ENCODE data around the gene AQP12A.

DNA sequence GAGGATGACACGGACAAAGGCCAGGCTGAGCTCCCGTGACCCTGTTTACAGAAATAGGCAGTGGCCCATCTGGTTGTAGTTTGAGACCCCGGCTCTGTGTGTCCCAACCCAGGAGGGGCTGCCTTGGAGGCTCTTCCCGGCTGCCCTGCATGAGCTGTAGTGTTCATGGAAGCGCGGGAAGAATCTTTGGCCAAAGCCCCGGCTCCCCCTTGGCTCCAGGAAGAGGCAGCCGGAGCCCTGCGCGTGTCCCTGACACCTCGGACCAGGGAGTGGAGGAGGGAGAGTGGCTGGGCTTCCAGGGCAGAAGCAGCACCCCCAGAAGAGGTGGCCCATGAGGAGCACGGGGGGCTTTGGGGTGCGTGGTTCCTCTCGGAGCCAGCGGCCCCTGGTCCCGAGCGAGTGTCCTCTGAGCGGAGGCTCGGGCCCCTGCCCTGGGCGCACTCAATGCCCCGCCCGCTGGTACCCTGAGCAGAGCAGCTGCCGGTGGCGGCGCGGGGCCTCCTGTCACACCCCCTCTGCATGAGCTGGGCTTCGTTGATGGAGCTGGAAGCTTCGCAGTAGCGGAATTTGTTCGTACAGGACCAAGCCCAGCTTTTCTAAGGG is 44.7 kb upstream of the AQP12A start:
- TF ChIP-seq, protein P1, sequence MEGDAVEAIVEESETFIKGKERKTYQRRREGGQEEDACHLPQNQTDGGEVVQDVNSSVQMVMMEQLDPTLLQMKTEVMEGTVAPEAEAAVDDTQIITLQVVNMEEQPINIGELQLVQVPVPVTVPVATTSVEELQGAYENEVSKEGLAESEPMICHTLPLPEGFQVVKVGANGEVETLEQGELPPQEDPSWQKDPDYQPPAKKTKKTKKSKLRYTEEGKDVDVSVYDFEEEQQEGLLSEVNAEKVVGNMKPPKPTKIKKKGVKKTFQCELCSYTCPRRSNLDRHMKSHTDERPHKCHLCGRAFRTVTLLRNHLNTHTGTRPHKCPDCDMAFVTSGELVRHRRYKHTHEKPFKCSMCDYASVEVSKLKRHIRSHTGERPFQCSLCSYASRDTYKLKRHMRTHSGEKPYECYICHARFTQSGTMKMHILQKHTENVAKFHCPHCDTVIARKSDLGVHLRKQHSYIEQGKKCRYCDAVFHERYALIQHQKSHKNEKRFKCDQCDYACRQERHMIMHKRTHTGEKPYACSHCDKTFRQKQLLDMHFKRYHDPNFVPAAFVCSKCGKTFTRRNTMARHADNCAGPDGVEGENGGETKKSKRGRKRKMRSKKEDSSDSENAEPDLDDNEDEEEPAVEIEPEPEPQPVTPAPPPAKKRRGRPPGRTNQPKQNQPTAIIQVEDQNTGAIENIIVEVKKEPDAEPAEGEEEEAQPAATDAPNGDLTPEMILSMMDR (IDR thresholded peaks at IDR 0.05): no peak
- TF ChIP-seq POLR2A (IDR thresholded peaks at IDR 0.05): no peak

All from thyroid gland (tissue), 4 donors.